Osteoblast (primary cell): ENCODE measurements around the gene USP4. TPM values are rescaled to one million over a fixed set of nuclear protein-coding genes. Genes with fewer than 3 reads are reported as not detected.
"Not testable (repeated sequence)": the region's sequence is repeated elsewhere in the genome, so short reads cannot be mapped to it uniquely, and the experiment has no call there.

Experiments used
- DNase-seq: peaks from one replicate; pipeline ENCODE4 v3.0.0; 2011; ENCODE audit warnings: low spot score, mixed read lengths; ENCODE audit not compliant: insufficient read length; ENCODE audit errors: missing footprints
- H2AFZ ChIP-seq: 2 replicates; pipeline ENCODE4 v1.6.0; 2011; ENCODE audit warnings: mild to moderate bottlenecking, low read length
- H3K27ac ChIP-seq: 2 replicates; pipeline ENCODE4 v1.5.1; 2011; ENCODE audit warnings: mild to moderate bottlenecking, low read depth, low read length, moderate library complexity
- H3K27me3 ChIP-seq: 2 replicates; pipeline ENCODE4 v1.6.0; 2012; ENCODE audit warnings: mild to moderate bottlenecking, control low read depth, inconsistent platforms, low read length, moderate library complexity; ENCODE audit not compliant: insufficient read depth
- H3K36me3 ChIP-seq: 2 replicates; pipeline ENCODE4 v1.5.1; 2011; ENCODE audit warnings: mild to moderate bottlenecking, low read length, control low read depth, moderate library complexity; ENCODE audit not compliant: insufficient read depth
- H3K4me1 ChIP-seq: 2 replicates; pipeline ENCODE4 v1.5.1; 2011; ENCODE audit warnings: mild to moderate bottlenecking, low read length, control low read depth, moderate library complexity; ENCODE audit not compliant: insufficient read depth
- H3K4me2 ChIP-seq: 2 replicates; pipeline ENCODE4 v1.6.0; 2011; ENCODE audit warnings: mild to moderate bottlenecking, low read length; ENCODE audit not compliant: insufficient read depth
- H3K4me3 ChIP-seq: fragments of 200-600 bp; sonication (generic); 3 replicates; pipeline ENCODE4 v1.5.1; 2012; ENCODE audit warnings: mild to moderate bottlenecking, low read length, inconsistent platforms; ENCODE audit not compliant: insufficient read depth
- H3K79me2 ChIP-seq: 2 replicates; pipeline ENCODE4 v1.6.0; 2012; ENCODE audit warnings: mild to moderate bottlenecking, low read length, control low read depth, inconsistent platforms; ENCODE audit not compliant: insufficient read depth
- H3K9me3 ChIP-seq: 2 replicates; pipeline ENCODE4 v1.5.1; 2011; ENCODE audit warnings: low read depth, low read length, control low read depth
- H4K20me1 ChIP-seq: 2 replicates; pipeline ENCODE4 v1.6.0; 2012; ENCODE audit warnings: mild to moderate bottlenecking, low read length, control low read depth; ENCODE audit not compliant: insufficient read depth
- CTCF ChIP-seq: IDR thresholded peaks from 2 replicates; pipeline ENCODE4 v1.5.1; 2011; ENCODE audit warnings: mild to moderate bottlenecking, low read depth, low read length, moderate library complexity; ENCODE audit errors: extremely low read depth
- total RNA-seq: library from RNA; depleted of rRNA; stranded (reverse); fragments of >200 nt; gene quantifications from 2 replicates; pipeline ENCODE4 v1.2.3, GENCODE V29; 2012

USP4 gene
- total RNA-seq, 1 donor, result 22.1 TPM

- no peak overlapping the region for H2AFZ ChIP-seq
- H3K36me3 ChIP-seq, result peaks cover 5% of the 10 kb centered on the region
- peak overlapping the region; percentile 33 for H3K27ac ChIP-seq
- H3K9me3 ChIP-seq, result no peaks in the 10 kb centered on the region
- peaks cover 2% of the 10 kb centered on the region for H3K4me1 ChIP-seq
- no peaks in the 10 kb centered on the region for H4K20me1 ChIP-seq
- peak; percentile 80 for DNase-seq
- no peak overlapping the region for H3K4me3 ChIP-seq
- no peak overlapping the region for H3K4me2 ChIP-seq
- H3K79me2 ChIP-seq, result no peaks in the 10 kb centered on the region
- H3K27me3 ChIP-seq, result no peaks in the 10 kb centered on the region
- TF ChIP-seq CTCF, result no peak
Observed at GRCh38 chr3:49248840-49249227, 91.0 kb downstream of the USP4 start.

GRCh38 chr3:49244581-49245205 is 95.2 kb downstream of the USP4 start:
- Histone ChIP-seq H3K9me3 (no peaks in the 10 kb centered on the region), H4K20me1 (no peaks in the 10 kb centered on the region)

GRCh38 chr3:49240091-49240490 is 99.8 kb downstream of the USP4 start:
- not testable (repeated sequence) for H3K27me3 ChIP-seq, H3K9me3 ChIP-seq, H3K4me1 ChIP-seq, H3K27ac ChIP-seq, H2AFZ ChIP-seq, H4K20me1 ChIP-seq, H3K79me2 ChIP-seq, H3K36me3 ChIP-seq, H3K4me2 ChIP-seq, H3K4me3 ChIP-seq, DNase-seq

More at GRCh38 chr3:49244581-49245205, 95.2 kb downstream of the USP4 start:
- no peak for TF ChIP-seq CTCF
- H3K4me2 ChIP-seq, result no peak overlapping the region
- no peaks in the 10 kb centered on the region for H3K27me3 ChIP-seq
- no peak for DNase-seq
- peaks cover 2% of the 10 kb centered on the region for H3K4me1 ChIP-seq
- no peak overlapping the region for H3K4me3 ChIP-seq
- no peaks in the 10 kb centered on the region for H3K79me2 ChIP-seq
- peaks cover 9% of the 10 kb centered on the region for H3K36me3 ChIP-seq
- no peak overlapping the region for H2AFZ ChIP-seq
- H3K27ac ChIP-seq, result no peak overlapping the region

GRCh38 chr3:49238274-49239127 is 101.4 kb downstream of the USP4 start:
- DNase-seq, result peak; percentile 38
- Histone ChIP-seq H4K20me1 (no peaks in the 10 kb centered on the region), H3K79me2 (peaks cover 3% of the 10 kb centered on the region), H3K27ac (peak overlapping the region; percentile 10), H3K4me1 (no peaks in the 10 kb centered on the region), H3K27me3 (no peaks in the 10 kb centered on the region), H2AFZ (no peak overlapping the region), H3K36me3 (peaks cover 4% of the 10 kb centered on the region), H3K4me3 (no peak overlapping the region), H3K4me2 (no peak overlapping the region), H3K9me3 (no peaks in the 10 kb centered on the region)
- no peak for TF ChIP-seq CTCF
